Measurements from ENCODE around the gene CCDC144A.
"Not testable (repeated sequence)": the region's sequence is repeated elsewhere in the genome, so short reads cannot be mapped to it uniquely, and the experiment has no call there.

The CCDC144A gene

GRCh38 chr17:16751224-16751923 is 61.3 kb downstream of the CCDC144A start:
- not testable (repeated sequence) for DNase-seq

GRCh38 chr17:16751924-16752287 is 61.9 kb downstream of the CCDC144A start:
- not testable (repeated sequence) for DNase-seq

- DNase-seq, result not testable (repeated sequence)
These were observed 67.5 kb downstream of the CCDC144A start for GRCh38 chr17:16757520-16757919.

- DNase-seq, result not testable (repeated sequence)
These were observed 68.1 kb downstream of the CCDC144A start for GRCh38 chr17:16758177-16758576.

- DNase-seq, result not testable (repeated sequence)
These were observed 78.5 kb downstream of the CCDC144A start for GRCh38 chr17:16768290-16769175.

GRCh38 chr17:16772394-16773145 is 82.5 kb downstream of the CCDC144A start:
- not testable (repeated sequence) for DNase-seq

GRCh38 chr17:16773146-16773522 is 83.1 kb downstream of the CCDC144A start:
- not testable (repeated sequence) for DNase-seq

GRCh38 chr17:16787851-16788250 is 97.8 kb downstream of the CCDC144A start:
- not testable (repeated sequence) for DNase-seq

- not testable (repeated sequence) for DNase-seq
These were observed 99.0 kb downstream of the CCDC144A start for GRCh38 chr17:16788889-16789536.

GRCh38 chr17:16789622-16790021 is 99.6 kb downstream of the CCDC144A start:
- DNase-seq, result not testable (repeated sequence)

GRCh38 chr17:16790313-16790871 is 100.4 kb downstream of the CCDC144A start:
- DNase-seq, result not testable (repeated sequence)

- DNase-seq, result not testable (repeated sequence)
These were observed 104.2 kb downstream of the CCDC144A start for GRCh38 chr17:16794215-16794614.

- DNase-seq, result not testable (repeated sequence)
These were observed 105.9 kb downstream of the CCDC144A start for GRCh38 chr17:16795894-16796293.

GRCh38 chr17:16804851-16805250 is 114.8 kb downstream of the CCDC144A start:
- not testable (repeated sequence) for DNase-seq

- DNase-seq, result not testable (repeated sequence)
These were observed 116.6 kb downstream of the CCDC144A start for GRCh38 chr17:16806599-16806998.

GRCh38 chr17:16807620-16808019 is 117.6 kb downstream of the CCDC144A start:
- not testable (repeated sequence) for DNase-seq

- not testable (repeated sequence) for DNase-seq
These were observed 120.2 kb downstream of the CCDC144A start for GRCh38 chr17:16810236-16810635.

- not testable (repeated sequence) for DNase-seq
These were observed 122.1 kb downstream of the CCDC144A start for GRCh38 chr17:16812126-16812525.

GRCh38 chr17:16814439-16814838 is 124.4 kb downstream of the CCDC144A start:
- no peak for DNase-seq

GRCh38 chr17:16817201-16817600 is 127.2 kb downstream of the CCDC144A start:
- DNase-seq, result no peak

GRCh38 chr17:16817940-16818339 is 127.9 kb downstream of the CCDC144A start:
- DNase-seq, result not testable (repeated sequence)

- DNase-seq, result no peak
These were observed 128.3 kb downstream of the CCDC144A start for GRCh38 chr17:16818340-16818739.
